ENCODE measurements around the gene TSPEAR.

GRCh38 chr21:44671911-44672310 is 39.5 kb downstream of the TSPEAR start:
- TF ChIP-seq, protein P1, sequence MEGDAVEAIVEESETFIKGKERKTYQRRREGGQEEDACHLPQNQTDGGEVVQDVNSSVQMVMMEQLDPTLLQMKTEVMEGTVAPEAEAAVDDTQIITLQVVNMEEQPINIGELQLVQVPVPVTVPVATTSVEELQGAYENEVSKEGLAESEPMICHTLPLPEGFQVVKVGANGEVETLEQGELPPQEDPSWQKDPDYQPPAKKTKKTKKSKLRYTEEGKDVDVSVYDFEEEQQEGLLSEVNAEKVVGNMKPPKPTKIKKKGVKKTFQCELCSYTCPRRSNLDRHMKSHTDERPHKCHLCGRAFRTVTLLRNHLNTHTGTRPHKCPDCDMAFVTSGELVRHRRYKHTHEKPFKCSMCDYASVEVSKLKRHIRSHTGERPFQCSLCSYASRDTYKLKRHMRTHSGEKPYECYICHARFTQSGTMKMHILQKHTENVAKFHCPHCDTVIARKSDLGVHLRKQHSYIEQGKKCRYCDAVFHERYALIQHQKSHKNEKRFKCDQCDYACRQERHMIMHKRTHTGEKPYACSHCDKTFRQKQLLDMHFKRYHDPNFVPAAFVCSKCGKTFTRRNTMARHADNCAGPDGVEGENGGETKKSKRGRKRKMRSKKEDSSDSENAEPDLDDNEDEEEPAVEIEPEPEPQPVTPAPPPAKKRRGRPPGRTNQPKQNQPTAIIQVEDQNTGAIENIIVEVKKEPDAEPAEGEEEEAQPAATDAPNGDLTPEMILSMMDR (IDR thresholded peaks at IDR 0.05), result no peak
- TF ChIP-seq REST (IDR thresholded peaks at IDR 0.05; ENCODE audit: insufficient read depth in 1 of 2, low read depth in 2 of 2, low read length in 1 of 2), result no peak
- no peak for TF ChIP-seq POLR2AphosphoS5 (IDR thresholded peaks at IDR 0.05; ENCODE audit: low read depth, low read length)
- TF ChIP-seq TCF7L2 (IDR thresholded peaks at IDR 0.05; ENCODE audit: low read depth, low read length), result no peak
